ENCODE measurements around the gene OSBPL1A. TPM values are rescaled to one million over a fixed set of nuclear protein-coding genes. Genes with fewer than 3 reads are reported as not detected.

The OSBPL1A gene
- total RNA-seq, 4 donors from 2014 or later = 16.1 to 80.0 (median 61.4) TPM

- H3K36me3 ChIP-seq = no peaks in the 10 kb centered on the region
- WGBS, 2 donors (ENCODE audit: low coverage in 1 of 2) = 60 to 74% methylated on average over 1 to 4 of the region's 4 CpGs
- no peaks in the 10 kb centered on the region for H3K27me3 ChIP-seq
- H3K9me3 ChIP-seq = no peaks in the 10 kb centered on the region
- in situ Hi-C loops (cut with MboI; ENCODE audit: low pct_ligation_motif_present in 1 of 4, low pct_unique_long_range_greater_than_20kb in 1 of 4, low sequenced_read_pairs in 3 of 4) (loop anchor here in 3 of 4 donors (25.0 kb wide), 2 partner anchors 303 to 478 kb away; no protein-coding TSS in a partner anchor), intact Hi-C loops (cut with DNase I; ENCODE audit: low total_unique reads) (no loop called here)
- no peak overlapping the region for H3K4me3 ChIP-seq
- TF ChIP-seq POLR2AphosphoS5 (IDR thresholded peaks at IDR 0.05) (no peak), POLR2A (IDR thresholded peaks at IDR 0.05) (no peak), EP300 (IDR thresholded peaks at IDR 0.05; ENCODE audit: low read depth) (no peak), CTCF (IDR thresholded peaks at IDR 0.05) (no peak)
- H3K4me1 ChIP-seq = no peaks in the 10 kb centered on the region
- H3K27ac ChIP-seq = no peak overlapping the region
- no peak for DNase-seq
These were observed 282.6 kb downstream of the OSBPL1A start for GRCh38 chr18:24114924-24115549.

GRCh38 chr18:24112874-24113615, 284.6 kb downstream of the OSBPL1A start:
- Histone ChIP-seq H3K36me3 (no peaks in the 10 kb centered on the region), H3K4me1 (no peaks in the 10 kb centered on the region), H3K4me3 (no peak overlapping the region), H3K27ac (no peak overlapping the region), H3K27me3 (no peaks in the 10 kb centered on the region), H3K9me3 (no peaks in the 10 kb centered on the region)
- 83 to 84% methylated on average over 7 to 15 of the region's 15 CpGs for WGBS, 2 donors (ENCODE audit: low coverage in 1 of 2)
- in situ Hi-C loops (cut with MboI; ENCODE audit: low pct_ligation_motif_present in 1 of 4, low pct_unique_long_range_greater_than_20kb in 1 of 4, low sequenced_read_pairs in 3 of 4) = loop anchor here in 3 of 4 donors (25.0 kb wide), 2 partner anchors 301 to 476 kb away; no protein-coding TSS in a partner anchor
- intact Hi-C loops (cut with DNase I; ENCODE audit: low total_unique reads) = no loop called here
- no peak for DNase-seq
- TF ChIP-seq POLR2AphosphoS5 (IDR thresholded peaks at IDR 0.05) (no peak), EP300 (IDR thresholded peaks at IDR 0.05; ENCODE audit: low read depth) (no peak), CTCF (IDR thresholded peaks at IDR 0.05) (no peak), POLR2A (IDR thresholded peaks at IDR 0.05) (no peak)

- Histone ChIP-seq H3K36me3 (no peaks in the 10 kb centered on the region), H3K4me1 (no peaks in the 10 kb centered on the region), H3K9me3 (no peaks in the 10 kb centered on the region), H3K27ac (no peak overlapping the region), H3K27me3 (no peaks in the 10 kb centered on the region), H3K4me3 (no peak overlapping the region)
- in situ Hi-C loops (cut with MboI; ENCODE audit: low pct_ligation_motif_present in 1 of 4, low pct_unique_long_range_greater_than_20kb in 1 of 4, low sequenced_read_pairs in 3 of 4) = loop anchor here in 3 of 4 donors (25.0 kb wide), 2 partner anchors 300 to 475 kb away; no protein-coding TSS in a partner anchor
- 91 to 100% methylated on average over 2 to 4 of the region's 4 CpGs for WGBS, 2 donors (ENCODE audit: low coverage in 1 of 2)
- no peak for DNase-seq
- TF ChIP-seq EP300 (IDR thresholded peaks at IDR 0.05; ENCODE audit: low read depth) (no peak), POLR2AphosphoS5 (IDR thresholded peaks at IDR 0.05) (no peak), POLR2A (IDR thresholded peaks at IDR 0.05) (no peak), CTCF (IDR thresholded peaks at IDR 0.05) (no peak)
- intact Hi-C loops (cut with DNase I; ENCODE audit: low total_unique reads) = no loop called here
These were observed 285.2 kb downstream of the OSBPL1A start for GRCh38 chr18:24112464-24112863.

Small RNA genes within 50 kb of the gene (small RNA-seq; reads per million reads assigned to genes)
- 0 reads per million in 4 donors for gene MIR320C2
- 0 reads per million in 4 donors for gene RF00017
- 0 reads per million in 4 donors for gene RF00019
- 0 to 2.0 (median 0.59) reads per million in 4 donors for gene RNA5SP452
- 0 reads per million in 4 donors for gene RNU5A-6P
- 0 reads per million in 4 donors for gene RNU6-435P

Other genes with a start within 250 kb of the OSBPL1A start
- 10 to 100 TPM; 12.4 to 18.0 (median 16.5) TPM for gene IMPACT, start 28.8 kb upstream of the OSBPL1A start, total RNA-seq
- gene HRH4, start 62.8 kb upstream of the OSBPL1A start, total RNA-seq = not detected

Data from transverse colon (tissue), 4 donors.